Fibroblast of mammary gland (primary cell): ENCODE measurements around the gene OPCML.

Experiments
- DNase-seq: peaks from one replicate; pipeline ENCODE4 v3.0.0-alpha.2; 2010; ENCODE audit warnings: low read depth
- H3K4me3 ChIP-seq: 2 replicates; pipeline ENCODE4 v1.5.1; 2011; ENCODE audit warnings: low read depth, mild to moderate bottlenecking, low read length, moderate library complexity; ENCODE audit not compliant: control insufficient read depth
- CTCF ChIP-seq: conservative IDR thresholded peaks from 2 replicates; pipeline ENCODE4 v1.5.1; 2011; ENCODE audit warnings: low read depth, low read length, inconsistent platforms; ENCODE audit not compliant: control insufficient read depth, insufficient read depth

Gene OPCML

GRCh38 chr11:132848336-132848735, 684.0 kb downstream of the OPCML start:
- TF ChIP-seq CTCF = no peak
- H3K4me3 ChIP-seq = no peak overlapping the region
- DNase-seq = no peak

DNA sequence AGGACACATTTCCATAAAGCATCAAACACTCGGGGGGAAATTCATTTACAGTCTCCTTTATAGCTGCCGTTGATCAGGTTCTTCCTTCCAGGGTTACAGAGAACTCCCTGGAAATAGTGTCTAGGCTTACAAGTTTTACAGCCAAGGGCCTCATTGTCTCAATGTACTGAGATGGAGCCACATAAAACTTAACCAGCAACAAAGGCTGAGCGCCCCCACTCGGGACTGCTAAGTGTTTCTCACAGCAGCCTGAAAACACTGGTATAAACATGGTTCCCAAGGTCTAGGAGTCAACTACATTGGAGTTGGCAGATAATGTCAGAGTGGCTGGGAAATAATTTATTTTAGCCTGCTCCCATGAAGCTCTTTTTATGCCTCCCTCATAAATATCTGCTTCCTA, 686.2 kb downstream of the OPCML start:
- TF ChIP-seq CTCF = no peak
- no peak for DNase-seq
- no peak overlapping the region for H3K4me3 ChIP-seq

DNA sequence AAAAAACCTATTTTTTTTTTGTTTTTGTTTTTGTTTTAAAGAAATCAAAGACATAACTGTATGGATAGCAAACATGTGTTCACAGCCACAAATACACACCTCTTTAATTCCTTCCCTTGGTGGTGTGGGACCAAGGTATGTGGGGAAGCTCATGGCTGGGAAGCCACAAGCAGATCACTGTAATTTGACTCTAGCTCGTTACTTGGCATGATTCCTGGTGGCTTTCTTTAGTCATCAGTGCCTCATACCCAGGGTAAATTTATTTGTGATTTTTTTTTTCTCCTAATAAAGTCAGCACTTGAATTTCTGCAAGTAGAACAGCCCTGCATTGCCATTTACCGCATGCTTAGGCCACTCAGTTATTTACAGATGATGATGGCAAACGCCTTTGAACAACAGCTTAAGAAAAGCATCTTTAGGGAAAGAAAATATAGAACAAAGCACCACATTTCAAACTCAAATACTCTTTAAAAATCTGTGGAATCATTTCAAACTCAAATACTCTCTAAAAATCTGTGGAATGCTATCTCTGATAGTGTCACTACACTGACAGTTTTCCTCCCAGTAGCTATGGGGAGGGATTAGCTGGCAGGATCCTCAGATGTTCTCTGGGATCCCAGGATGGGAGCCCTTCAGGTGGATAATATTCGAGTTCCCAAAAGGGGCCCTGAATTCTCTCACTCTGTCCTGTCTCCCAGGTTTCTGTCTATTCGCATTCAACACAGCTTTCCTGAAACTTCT, 687.2 kb downstream of the OPCML start:
- peak; percentile 33 for DNase-seq
- H3K4me3 ChIP-seq = no peak overlapping the region
- no peak for TF ChIP-seq CTCF

- no peak overlapping the region for H3K4me3 ChIP-seq
These were observed 691.6 kb downstream of the OPCML start for GRCh38 chr11:132840660-132841059.

DNA sequence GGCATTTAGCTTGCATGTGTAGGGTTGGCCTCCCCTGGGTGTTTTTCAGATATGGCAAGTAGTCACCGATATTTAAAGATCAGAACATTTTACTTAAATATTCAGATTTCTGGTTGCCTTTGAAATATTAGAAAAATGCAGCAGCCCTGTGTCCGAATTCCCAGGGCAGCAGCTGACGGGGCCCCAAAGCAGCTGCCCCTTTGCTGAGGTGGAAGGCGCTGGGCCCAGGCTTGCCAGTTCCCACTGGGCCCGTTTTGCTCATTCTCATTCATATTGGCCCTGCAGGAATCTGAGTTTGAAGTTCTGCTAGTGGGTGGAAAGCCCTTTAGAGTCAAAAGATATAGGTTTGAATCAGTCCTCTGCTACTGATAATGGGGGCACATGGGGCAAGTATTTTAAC, 692.1 kb downstream of the OPCML start:
- TF ChIP-seq CTCF = no peak
- no peak for DNase-seq
- H3K4me3 ChIP-seq = no peak overlapping the region

More at GRCh38 chr11:132840660-132841059, 691.6 kb downstream of the OPCML start:
- DNase-seq = no peak
- TF ChIP-seq CTCF = no peak

DNA sequence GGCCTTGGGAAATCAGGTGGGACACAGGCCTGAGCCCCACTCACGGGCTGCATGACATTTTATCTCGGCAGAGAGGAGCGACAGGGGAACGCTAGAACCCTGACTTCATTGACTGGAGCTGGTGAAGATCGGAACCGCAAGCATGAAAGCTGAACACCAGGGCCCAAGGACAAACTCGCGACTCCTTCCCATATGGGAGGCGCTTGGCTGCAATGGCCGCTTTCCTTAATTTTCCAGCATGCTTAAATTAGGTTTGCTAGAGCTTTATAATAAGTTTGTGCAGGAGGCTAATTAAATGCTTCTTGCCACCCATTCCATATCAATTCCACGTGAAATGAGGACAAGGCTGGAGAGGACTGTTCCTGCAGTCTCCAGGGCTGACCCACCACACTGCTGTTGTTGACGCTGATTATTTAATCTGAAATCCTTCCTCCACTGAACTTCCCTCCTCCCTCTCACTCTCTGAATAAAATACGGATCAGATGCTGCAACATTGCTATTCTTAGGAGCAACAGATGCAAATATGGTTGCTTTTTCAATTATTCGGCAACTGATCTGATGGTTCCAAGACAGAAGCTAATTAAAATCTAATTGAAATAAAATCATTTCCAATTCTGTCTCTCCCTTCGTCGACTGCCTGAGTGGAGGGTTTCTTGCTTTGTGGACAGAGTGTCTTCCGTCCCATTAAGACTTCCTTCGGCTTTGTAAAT, 692.9 kb downstream of the OPCML start:
- DNase-seq = no peak
- no peak for TF ChIP-seq CTCF
- H3K4me3 ChIP-seq = no peak overlapping the region
